ENCODE results near the gene AGPAT4.

Gene AGPAT4

GRCh38 chr6:161168281-161168891 lies 105.5 kb downstream of the AGPAT4 start:
- DNase-seq (ENCODE audit: low read depth in 1 of 2, low spot score in 1 of 2), result no peak

- DNase-seq (ENCODE audit: low read depth in 1 of 2, low spot score in 1 of 2), result no peak
Measured at GRCh38 chr6:161166677-161167076, 107.2 kb downstream of the AGPAT4 start.

- DNase-seq (ENCODE audit: low read depth in 1 of 2, low spot score in 1 of 2), result no peak
Measured at GRCh38 chr6:161166176-161166575, 107.7 kb downstream of the AGPAT4 start.

- no peak for DNase-seq (ENCODE audit: low read depth in 1 of 2, low spot score in 1 of 2)
Measured at GRCh38 chr6:161164182-161164625, 109.7 kb downstream of the AGPAT4 start.

- no peak for DNase-seq (ENCODE audit: low read depth in 1 of 2, low spot score in 1 of 2)
Measured at GRCh38 chr6:161163466-161164181, 110.2 kb downstream of the AGPAT4 start.

GRCh38 chr6:161162722-161163121 lies 111.1 kb downstream of the AGPAT4 start:
- DNase-seq (ENCODE audit: low read depth in 1 of 2, low spot score in 1 of 2), result no peak

- no peak for DNase-seq (ENCODE audit: low read depth in 1 of 2, low spot score in 1 of 2)
Measured at GRCh38 chr6:161161889-161162624, 111.8 kb downstream of the AGPAT4 start.

GRCh38 chr6:161161121-161161520 lies 112.7 kb downstream of the AGPAT4 start:
- no peak for DNase-seq (ENCODE audit: low read depth in 1 of 2, low spot score in 1 of 2)

- no peak for DNase-seq (ENCODE audit: low read depth in 1 of 2, low spot score in 1 of 2)
Measured at GRCh38 chr6:161154796-161155335, 119.0 kb downstream of the AGPAT4 start.

- DNase-seq (ENCODE audit: low read depth in 1 of 2, low spot score in 1 of 2), result no peak
Measured at GRCh38 chr6:161153725-161154124, 120.1 kb downstream of the AGPAT4 start.

- DNase-seq (ENCODE audit: low read depth in 1 of 2, low spot score in 1 of 2), result no peak
Measured at GRCh38 chr6:161152907-161153662, 120.8 kb downstream of the AGPAT4 start.

GRCh38 chr6:161152527-161152862 lies 121.4 kb downstream of the AGPAT4 start:
- no peak for DNase-seq (ENCODE audit: low read depth in 1 of 2, low spot score in 1 of 2)

- no peak for DNase-seq (ENCODE audit: low read depth in 1 of 2, low spot score in 1 of 2)
Measured at GRCh38 chr6:161151660-161152526, 122.0 kb downstream of the AGPAT4 start.

GRCh38 chr6:161151059-161151645 lies 122.7 kb downstream of the AGPAT4 start:
- DNase-seq (ENCODE audit: low read depth in 1 of 2, low spot score in 1 of 2), result no peak

- no peak for DNase-seq (ENCODE audit: low read depth in 1 of 2, low spot score in 1 of 2)
Measured at GRCh38 chr6:161150566-161150965, 123.3 kb downstream of the AGPAT4 start.

GRCh38 chr6:161150136-161150535 lies 123.7 kb downstream of the AGPAT4 start:
- DNase-seq (ENCODE audit: low read depth in 1 of 2, low spot score in 1 of 2), result no peak

GRCh38 chr6:161143663-161144430 lies 130.0 kb downstream of the AGPAT4 start:
- DNase-seq (ENCODE audit: low read depth in 1 of 2, low spot score in 1 of 2), result no peak

GRCh38 chr6:161142957-161143296 lies 130.9 kb downstream of the AGPAT4 start:
- no peak for DNase-seq (ENCODE audit: low read depth in 1 of 2, low spot score in 1 of 2)

GRCh38 chr6:161141173-161141572 lies 132.7 kb downstream of the AGPAT4 start:
- DNase-seq (ENCODE audit: low read depth in 1 of 2, low spot score in 1 of 2), result no peak

Measured in activated CD4-positive, alpha-beta T cell treated with anti-CD3 and anti-CD28 coated beads, Interleukin-2, amount 50 U/mL, for 24 hours (primary cell).